H1 (cell line): ENCODE measurements around the gene CASS4. TPM values are rescaled to one million over a fixed set of nuclear protein-coding genes. Genes with fewer than 3 reads are reported as not detected.
A peak's percentile ranks its signal among the peaks of the same experiment; 100 is the strongest.

Experiments
- CTCF ChIA-PET: fragments of 300-600 bp; sonication (Branson Sonifier 250); formaldehyde crosslinking; loops from one replicate; lab custom pipeline; 2021; ENCODE audit not compliant: partially characterized antibody; lab: Charles Lee
- POLR2A ChIA-PET: fragments of 300-600 bp; sonication (Branson Sonifier 250); formaldehyde crosslinking; loops from one replicate; lab custom pipeline; 2021; ENCODE audit warnings: inconsistent platforms; ENCODE audit not compliant: partially characterized antibody; lab: Charles Lee
- DNase-seq, 2 experiments: peaks; one replicate each; pipeline versions ENCODE4 v3.0.0 to v3.0.0-alpha.2; 2010 to 2022; ENCODE audit warnings: low spot score in 2 of 2, low read depth in 1 of 2, mixed read lengths in 1 of 2
- FAIRE-seq: peaks from 2 replicates; lab custom pipeline; 2011; peaks lifted over from hg19 to GRCh38; lab: Jason Lieb, UNC
- H2AFZ ChIP-seq: 2 replicates; pipeline ENCODE4 v1.8.1; 2012; ENCODE audit warnings: low read length, inconsistent platforms
- H2AK5ac ChIP-seq: 2 replicates; pipeline ENCODE4 v1.6.1; 2013; ENCODE audit warnings: low read depth, low read length
- H2BK120ac ChIP-seq: replicated peaks from 2 replicates; pipeline ENCODE3; 2013; ENCODE audit warnings: low read depth, low read length, inconsistent platforms
- H2BK12ac ChIP-seq: 2 replicates; pipeline ENCODE4 v1.6.1; 2013; ENCODE audit warnings: low read depth, low read length
- H2BK15ac ChIP-seq: 2 replicates; pipeline ENCODE4 v1.6.1; 2013; ENCODE audit warnings: low read length
- H2BK20ac ChIP-seq: 2 replicates; pipeline ENCODE4 v1.6.1; 2013; ENCODE audit warnings: low read length
- H2BK5ac ChIP-seq: 2 replicates; pipeline ENCODE4 v1.6.1; 2013; ENCODE audit warnings: low read depth, low read length
- H3K14ac ChIP-seq: 2 replicates; pipeline ENCODE4 v1.6.1; 2013; ENCODE audit warnings: inconsistent platforms; ENCODE audit not compliant: insufficient read length
- H3K18ac ChIP-seq: 2 replicates; pipeline ENCODE4 v1.6.1; 2013; ENCODE audit warnings: low read length; ENCODE audit errors: extremely low read depth
- H3K23ac ChIP-seq: 2 replicates; pipeline ENCODE4 v1.6.1; 2013; ENCODE audit warnings: inconsistent platforms; ENCODE audit not compliant: insufficient read length
- H3K23me2 ChIP-seq: 2 replicates; pipeline ENCODE4 v1.6.1; 2013; ENCODE audit warnings: low read depth, low read length
- H3K27ac ChIP-seq: 2 replicates; pipeline ENCODE4 v1.6.1; 2011; ENCODE audit warnings: low read depth, low read length, inconsistent platforms
- H3K27me3 ChIP-seq, 4 experiments: replicated peaks in 1 of 4; 1 replicate in 1 of 4; 2 replicates in 3 of 4; pipeline versions ENCODE4 v1.6.1 to v1.8.1; 2011 to 2013; ENCODE audit warnings: low read length in 3 of 4, mild to moderate bottlenecking in 3 of 4, inconsistent platforms in 2 of 4, mixed read lengths in 2 of 4, moderate library complexity in 1 of 4; ENCODE audit not compliant: control insufficient read depth in 3 of 4, insufficient read depth in 3 of 4; ENCODE audit errors: extremely low read depth in 1 of 4
- H3K36me3 ChIP-seq, 4 experiments: 2 replicates each; pipeline versions ENCODE4 v1.6.1 to v1.8.1; 2011 to 2013; ENCODE audit warnings: mild to moderate bottlenecking in 4 of 4, low read length in 3 of 4, moderate library complexity in 2 of 4, control low read depth in 1 of 4, inconsistent platforms in 1 of 4; ENCODE audit not compliant: insufficient read depth in 4 of 4, control insufficient read depth in 2 of 4
- H3K4ac ChIP-seq: replicated peaks from 2 replicates; pipeline ENCODE3; 2013; ENCODE audit warnings: low read length, low read depth, mixed read lengths, inconsistent platforms; ENCODE audit not compliant: insufficient read length
- H3K4me1 ChIP-seq, 4 experiments: replicated peaks in 1 of 4; 1 replicate in 1 of 4; 2 replicates in 3 of 4; pipeline versions ENCODE4 v1.6.1 to v1.8.1; 2011 to 2013; ENCODE audit warnings: low read length in 3 of 4, inconsistent platforms in 2 of 4, mixed read lengths in 1 of 4; ENCODE audit not compliant: insufficient read depth in 4 of 4, control insufficient read depth in 3 of 4
- H3K4me2 ChIP-seq, 2 experiments: 2 replicates each; pipeline versions ENCODE4 v1.6.1 to v1.8.1; 2011 to 2013; ENCODE audit warnings: low read depth in 2 of 2, low read length in 2 of 2, control low read depth in 1 of 2, inconsistent platforms in 1 of 2, mild to moderate bottlenecking in 1 of 2; ENCODE audit not compliant: insufficient read depth in 1 of 2
- H3K4me3 ChIP-seq, 4 experiments: fragments of 200-600, 300-600 bp in 1 of 4; sonication (generic), shearing (Covaris generic), sonication (Bioruptor Twin) in 1 of 4; 2 replicates each; pipeline versions ENCODE4 v1.5.1 to v1.8.1; 2011 to 2016; ENCODE audit warnings: low read length in 4 of 4, low read depth in 3 of 4, control low read depth in 2 of 4, inconsistent platforms in 2 of 4, mild to moderate bottlenecking in 2 of 4, mixed read lengths in 1 of 4, moderate library complexity in 1 of 4; ENCODE audit not compliant: insufficient read depth in 2 of 4; ENCODE audit errors: extremely low read depth in 1 of 4
- H3K56ac ChIP-seq: replicated peaks from 2 replicates; pipeline ENCODE3; 2013; ENCODE audit warnings: low read depth, mild to moderate bottlenecking, mixed read lengths, low read length, inconsistent platforms; ENCODE audit not compliant: insufficient read length
- H3K79me1 ChIP-seq: 2 replicates; pipeline ENCODE4 v1.6.1; 2013; ENCODE audit warnings: low read depth, low read length, control low read depth
- H3K79me2 ChIP-seq, 2 experiments: 2 replicates each; pipeline versions ENCODE4 v1.6.1 to v1.8.1; 2012 to 2013; ENCODE audit warnings: low read length in 2 of 2, mild to moderate bottlenecking in 2 of 2, inconsistent platforms in 1 of 2; ENCODE audit not compliant: insufficient read depth in 2 of 2, control insufficient read depth in 1 of 2
- H3K9ac ChIP-seq, 4 experiments: replicated peaks in 1 of 4; 1 replicate in 1 of 4; 2 replicates in 3 of 4; pipeline versions ENCODE4 v1.6.1 to v1.8.1; 2011 to 2013; ENCODE audit warnings: low read depth in 3 of 4, low read length in 3 of 4, control low read depth in 2 of 4, mild to moderate bottlenecking in 2 of 4, moderate library complexity in 2 of 4, inconsistent platforms in 1 of 4; ENCODE audit errors: extremely low read depth in 1 of 4
- H3K9me3 ChIP-seq, 2 experiments: 2 replicates each; pipeline versions ENCODE4 v1.6.1 to v1.8.1; 2012 to 2013; ENCODE audit warnings: mild to moderate bottlenecking in 2 of 2, moderate library complexity in 2 of 2, control low read depth in 1 of 2, inconsistent platforms in 1 of 2, low read depth in 1 of 2, low read length in 1 of 2, mixed read lengths in 1 of 2; ENCODE audit not compliant: insufficient read depth in 2 of 2
- H4K20me1 ChIP-seq, 2 experiments: replicated peaks in 1 of 2; 2 replicates each; pipeline versions ENCODE3 to v1.8.1; 2011 to 2013; ENCODE audit warnings: inconsistent platforms in 2 of 2, low read length in 2 of 2, mild to moderate bottlenecking in 1 of 2; ENCODE audit not compliant: insufficient read depth in 2 of 2, control insufficient read depth in 1 of 2
- H4K5ac ChIP-seq: 2 replicates; pipeline ENCODE4 v1.6.1; 2013; ENCODE audit warnings: low read length, low read depth, mixed read lengths, inconsistent platforms; ENCODE audit not compliant: insufficient read length
- H4K8ac ChIP-seq: 2 replicates; pipeline ENCODE4 v1.8.0; 2013; ENCODE audit warnings: mild to moderate bottlenecking, moderate library complexity, low read length, inconsistent platforms; ENCODE audit not compliant: insufficient read depth; ENCODE audit errors: extremely low read depth
- H4K91ac ChIP-seq: replicated peaks from 2 replicates; pipeline ENCODE3; 2013; ENCODE audit warnings: low read length, mixed read lengths, inconsistent platforms; ENCODE audit not compliant: insufficient read length
- CBX8 ChIP-seq: fragments of 300-800, 300-1000 bp; sonication (generic); IDR thresholded peaks from 2 replicates; pipeline ENCODE4 v1.7.1; 2016; ENCODE audit warnings: low read depth, low read length, borderline replicate concordance
- CEBPB ChIP-seq: IDR thresholded peaks from 2 replicates; pipeline ENCODE4 v1.6.1; 2012; ENCODE audit warnings: low read depth, low read length
- HDAC6 ChIP-seq: IDR thresholded peaks from one replicate; pipeline ENCODE4 v1.7.1; 2012; ENCODE audit warnings: low read depth, mild to moderate bottlenecking, inconsistent platforms, low read length, moderate library complexity
- NANOG ChIP-seq: IDR thresholded peaks from 2 replicates; pipeline ENCODE4 v1.6.1; 2011; ENCODE audit warnings: low read length, low read depth, mild to moderate bottlenecking, inconsistent platforms; ENCODE audit not compliant: insufficient read depth, poor library complexity, severe bottlenecking
- POU5F1 ChIP-seq: IDR thresholded peaks from 2 replicates; pipeline ENCODE4 v1.6.1; 2011; ENCODE audit warnings: low read depth, mild to moderate bottlenecking, low read length, moderate library complexity
- RAD21 ChIP-seq, 2 experiments: IDR thresholded peaks in 1 of 2; conservative IDR thresholded peaks in 1 of 2; 2 replicates each; pipeline ENCODE4 v1.6.1; 2011; ENCODE audit warnings: low read depth in 2 of 2, low read length in 2 of 2, improper control_type of control experiment in 1 of 2, inconsistent platforms in 1 of 2, mild to moderate bottlenecking in 1 of 2, moderate library complexity in 1 of 2
- RBBP5 ChIP-seq: IDR thresholded peaks from 2 replicates; pipeline ENCODE4 v1.7.1; 2012; ENCODE audit warnings: low read depth, mild to moderate bottlenecking, inconsistent platforms, low read length, moderate library complexity, borderline replicate concordance
- RFX5 ChIP-seq: IDR thresholded peaks from 2 replicates; pipeline ENCODE4 v1.6.1; 2011; ENCODE audit warnings: low read depth, low read length, improper control_type of control experiment, borderline replicate concordance
- RNF2 ChIP-seq: fragments of 200-900, 300-1000 bp; sonication (generic); IDR thresholded peaks from 2 replicates; pipeline ENCODE4 v1.7.1; 2016; ENCODE audit warnings: borderline replicate concordance, low read depth, mild to moderate bottlenecking, antibody characterized with exemption, low read length; ENCODE audit not compliant: poor library complexity, severe bottlenecking; ENCODE audit errors: missing control alignments
- SRF ChIP-seq: IDR thresholded peaks from 2 replicates; pipeline ENCODE4 v1.6.1; 2011; ENCODE audit warnings: mild to moderate bottlenecking, low read depth, low read length, moderate library complexity
- TAF1 ChIP-seq: IDR thresholded peaks from 2 replicates; pipeline ENCODE4 v1.6.1; 2011; ENCODE audit warnings: mild to moderate bottlenecking, low read depth, low read length
- TAF7 ChIP-seq: optimal IDR thresholded peaks from 2 replicates; pipeline ENCODE3; 2011; ENCODE audit warnings: low read depth, mild to moderate bottlenecking, inconsistent platforms, low read length, moderate library complexity, borderline replicate concordance
- TBP ChIP-seq: IDR thresholded peaks from 2 replicates; pipeline ENCODE4 v1.6.1; 2011; ENCODE audit warnings: low read depth, low read length, improper control_type of control experiment
- WGBS, 2 experiments: shearing (Covaris generic) in 1 of 2; methylation state at CpG; one replicate each; pipeline versions ENCODE4 v1.1.6 to v1.1.7; 2013 to 2015; ENCODE audit warnings: low lambda C conversion rate in 2 of 2, mixed read lengths in 2 of 2, inconsistent platforms in 1 of 2, low coverage in 1 of 2, missing lambda C conversion rate in 1 of 2; ENCODE audit not compliant: insufficient replicate concordance in 2 of 2, insufficient coverage in 1 of 2, insufficient read length in 1 of 2; ENCODE audit errors: extremely low coverage in 1 of 2, missing lambda C conversion rate in 1 of 2; 5-methylcytosine and 5-hydroxymethylcytosine counted together
- polyA plus RNA-seq, 7 experiments: library from polyadenylated mRNA; depleted of rRNA in 3 of 7; stranded (reverse) in 5 of 7; unstranded in 2 of 7; fragments of >200 nt in 5 of 7; fragments of 200-250 nt in 2 of 7; gene quantifications; 1 replicate in 5 of 7; 2 replicates in 1 of 7; 4 replicates in 1 of 7; pipeline versions ENCODE4 v1.2.1 to v1.2.3, GENCODE V29; 2011 to 2013; ENCODE audit warnings: missing spikeins in 2 of 7, mixed read lengths in 2 of 7
- total RNA-seq: library from RNA; stranded (reverse); fragmentation: NEBNext Ultra II Directional; extraction: Animal tissue kit (Norgen Biotek cat#: 25700); gene quantifications from 2 replicates; pipeline ENCODE4 v1.2.1, GENCODE V29; 2021

The CASS4 gene
- total and polyA plus RNA-seq, 2 of the 8 experiments (the other 6 are each of a cell fraction or from before 2014, with no cell fraction given), result not detected

- DNase-seq, result no peak
- no peaks in the 10 kb centered on the region; a peak in 1 of 7 replicates for H3K27me3 ChIP-seq
- no peaks in the 10 kb centered on the region for H3K23me2 ChIP-seq
- H2BK20ac ChIP-seq, result no peak overlapping the region
- H3K4me2 ChIP-seq, result no peak overlapping the region
- H4K20me1 ChIP-seq, result peaks cover 0 to 1% of the 10 kb centered on the region in 2 experiments
- H2BK12ac ChIP-seq, result no peak overlapping the region
- no peak overlapping the region for H4K5ac ChIP-seq
- no peak overlapping the region for H3K56ac ChIP-seq
- no peaks in the 10 kb centered on the region for H3K9me3 ChIP-seq
- no peak overlapping the region for H2BK120ac ChIP-seq
- FAIRE-seq, result no peak
- H3K4ac ChIP-seq, result no peak overlapping the region
- CTCF ChIA-PET, result interaction anchor here (0.6 to 1.2 kb wide), 2 partner anchors 18 to 43 kb away, joined by 3 read pairs; no protein-coding TSS in a partner anchor
- no peaks in the 10 kb centered on the region for H3K79me1 ChIP-seq
- H3K79me2 ChIP-seq, result no peaks in the 10 kb centered on the region
- H4K91ac ChIP-seq, result no peak overlapping the region
- H2BK5ac ChIP-seq, result no peak overlapping the region
- H3K9ac ChIP-seq, result no peak overlapping the region
- no peak overlapping the region for H2AK5ac ChIP-seq
- no peaks in the 10 kb centered on the region for H3K36me3 ChIP-seq
- WGBS, 2 experiments, result 82% methylated on average over 22 of the region's 22 CpGs; no CpG with 5 or more reads in 1 of the 2 experiments
- no peaks in the 10 kb centered on the region for H3K4me1 ChIP-seq
- H3K23ac ChIP-seq, result no peak overlapping the region
- H3K4me3 ChIP-seq, result no peak overlapping the region
- no peak overlapping the region for H2BK15ac ChIP-seq
- H3K27ac ChIP-seq, result no peak overlapping the region
- H2AFZ ChIP-seq, result peak overlapping the region; percentile 85
- POLR2A ChIA-PET, result no interaction called here
- H4K8ac ChIP-seq, result peak overlapping the region; percentile 51
- no peak overlapping the region for H3K14ac ChIP-seq
- H3K18ac ChIP-seq, result no peak overlapping the region
- TF ChIP-seq TAF1 (no peak), HDAC6 (no peak), POU5F1 (no peak), RBBP5 (no peak), RNF2 (no peak), TBP (no peak), RFX5 (no peak), CBX8 (no peak), SRF (no peak), NANOG (no peak), TAF7 (no peak), RAD21 (IDR thresholded peaks at IDR 0.05 in 1 of 2, conservative IDR thresholded peaks at IDR 0.05 in 1 of 2; ENCODE audit: low read depth in 2 of 2, low read length in 2 of 2) (no peak), CEBPB (no peak)
Observed at GRCh38 chr20:56458206-56458821, 46.3 kb downstream of the CASS4 start.
